Dedifferentiated amniotic fluid mesenchymal stem cell (primary cell): Measurements from ENCODE around the gene EFNA5.

ENCODE experiments used
- DNase-seq: peaks from one replicate; pipeline ENCODE4 v3.0.0-alpha.2; 2016; ENCODE audit errors: extremely low spot score

The EFNA5 gene

GRCh38 chr5:107545486-107545885 lies 125.3 kb downstream of the EFNA5 start:
- DNase-seq, result no peak

GRCh38 chr5:107544967-107545366 lies 125.8 kb downstream of the EFNA5 start:
- DNase-seq, result no peak

- no peak for DNase-seq
Observed at GRCh38 chr5:107544476-107544875, 126.3 kb downstream of the EFNA5 start.

- DNase-seq, result no peak
Observed at GRCh38 chr5:107543868-107544267, 126.9 kb downstream of the EFNA5 start.

GRCh38 chr5:107542831-107543231 lies 127.9 kb downstream of the EFNA5 start:
- DNase-seq, result no peak

- peak; percentile 31 for DNase-seq
Observed at GRCh38 chr5:107542428-107542827, 128.3 kb downstream of the EFNA5 start.

- DNase-seq, result no peak
Observed at GRCh38 chr5:107541400-107541799, 129.3 kb downstream of the EFNA5 start.

GRCh38 chr5:107539726-107540330 lies 130.9 kb downstream of the EFNA5 start:
- DNase-seq, result no peak

GRCh38 chr5:107538805-107539445 lies 131.8 kb downstream of the EFNA5 start:
- DNase-seq, result no peak

- no peak for DNase-seq
Observed at GRCh38 chr5:107538331-107538730, 132.4 kb downstream of the EFNA5 start.

GRCh38 chr5:107535849-107536248 lies 134.9 kb downstream of the EFNA5 start:
- no peak for DNase-seq

GRCh38 chr5:107533910-107534876 lies 136.5 kb downstream of the EFNA5 start:
- DNase-seq, result no peak

- DNase-seq, result no peak
Observed at GRCh38 chr5:107532916-107533315, 137.8 kb downstream of the EFNA5 start.

- no peak for DNase-seq
Observed at GRCh38 chr5:107532169-107532878, 138.4 kb downstream of the EFNA5 start.

- DNase-seq, result no peak
Observed at GRCh38 chr5:107531308-107531707, 139.4 kb downstream of the EFNA5 start.

- DNase-seq, result no peak
Observed at GRCh38 chr5:107529618-107530017, 141.1 kb downstream of the EFNA5 start.

- DNase-seq, result peak; percentile 41
Observed at GRCh38 chr5:107526270-107526937, 144.3 kb downstream of the EFNA5 start.

- no peak for DNase-seq
Observed at GRCh38 chr5:107524111-107524510, 146.6 kb downstream of the EFNA5 start.

- no peak for DNase-seq
Observed at GRCh38 chr5:107523029-107523680, 147.6 kb downstream of the EFNA5 start.

- DNase-seq, result no peak
Observed at GRCh38 chr5:107522456-107522855, 148.3 kb downstream of the EFNA5 start.

GRCh38 chr5:107519900-107520354 lies 150.8 kb downstream of the EFNA5 start:
- no peak for DNase-seq
